WERI-Rb-1 (cell line): Measurements from ENCODE around the gene TTC7B.

Experiments used
- DNase-seq: peaks from one replicate; pipeline ENCODE4 v3.0.0-alpha.2; 2020
- H3K27ac ChIP-seq: fragments of 250-450 bp; sonication (Bioruptor Pico); 2 replicates; pipeline ENCODE4 v1.5.1; 2020; ENCODE audit warnings: mild to moderate bottlenecking, moderate library complexity
- H3K27me3 ChIP-seq: fragments of 250-450 bp; sonication (Bioruptor Pico); 2 replicates; pipeline ENCODE4 v1.5.1; 2021; ENCODE audit warnings: mild to moderate bottlenecking, low read depth, moderate library complexity; ENCODE audit not compliant: insufficient read depth, severe bottlenecking
- H3K36me3 ChIP-seq: fragments of 250-450 bp; sonication (Bioruptor Pico); 2 replicates; pipeline ENCODE4 v1.5.1; 2020; ENCODE audit warnings: mild to moderate bottlenecking, moderate library complexity
- H3K4me3 ChIP-seq: 2 replicates; pipeline ENCODE4 v1.5.1; 2011; ENCODE audit warnings: low read depth, mild to moderate bottlenecking, control low read depth, low read length
- H3K9me3 ChIP-seq: fragments of 250-450 bp; sonication (Bioruptor Pico); 2 replicates; pipeline ENCODE4 v1.5.1; 2021; ENCODE audit warnings: mild to moderate bottlenecking, moderate library complexity; ENCODE audit not compliant: severe bottlenecking
- TF ChIP-seq, protein P1 (sequence below): IDR thresholded peaks from 2 replicates; pipeline ENCODE4 v1.5.1; 2011; ENCODE audit warnings: low read depth, mild to moderate bottlenecking, control low read depth, inconsistent platforms, low read length

The TTC7B gene

DNA sequence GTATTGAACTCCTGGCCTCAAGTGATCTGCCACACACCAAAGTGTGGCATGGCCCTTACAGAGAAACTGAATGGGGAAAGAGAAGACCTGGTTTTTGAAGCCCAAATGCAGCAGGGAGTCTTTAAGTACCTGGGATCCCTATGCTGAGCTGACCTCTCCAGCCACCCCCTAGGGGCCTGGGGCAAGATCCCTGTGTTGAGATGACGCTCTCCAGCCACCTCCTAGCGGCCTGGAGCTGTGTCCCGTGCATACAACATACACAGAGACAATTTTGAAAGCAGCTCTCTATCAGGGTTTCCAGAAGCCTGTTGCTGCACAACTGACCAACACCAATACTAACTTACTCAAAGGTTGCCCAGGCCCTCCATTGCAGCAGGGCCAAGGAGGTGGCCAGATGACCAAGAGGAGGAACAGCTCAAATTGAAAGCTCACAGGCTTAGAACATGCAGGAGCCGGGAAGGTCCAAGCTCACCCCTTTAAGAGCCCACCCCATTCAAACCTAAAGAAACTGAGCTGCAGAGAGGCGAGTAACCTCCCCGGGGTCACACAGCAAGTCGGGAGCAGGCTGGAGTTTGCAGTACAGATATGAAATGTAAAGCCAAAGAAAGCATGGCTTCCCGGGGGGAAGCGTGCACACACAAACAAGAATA, 31.5 kb downstream of the TTC7B start:
- H3K27ac ChIP-seq: no peak overlapping the region
- H3K9me3 ChIP-seq: no peaks in the 10 kb centered on the region
- H3K27me3 ChIP-seq: no peaks in the 10 kb centered on the region
- H3K4me3 ChIP-seq: no peak overlapping the region
- TF ChIP-seq, protein P1, sequence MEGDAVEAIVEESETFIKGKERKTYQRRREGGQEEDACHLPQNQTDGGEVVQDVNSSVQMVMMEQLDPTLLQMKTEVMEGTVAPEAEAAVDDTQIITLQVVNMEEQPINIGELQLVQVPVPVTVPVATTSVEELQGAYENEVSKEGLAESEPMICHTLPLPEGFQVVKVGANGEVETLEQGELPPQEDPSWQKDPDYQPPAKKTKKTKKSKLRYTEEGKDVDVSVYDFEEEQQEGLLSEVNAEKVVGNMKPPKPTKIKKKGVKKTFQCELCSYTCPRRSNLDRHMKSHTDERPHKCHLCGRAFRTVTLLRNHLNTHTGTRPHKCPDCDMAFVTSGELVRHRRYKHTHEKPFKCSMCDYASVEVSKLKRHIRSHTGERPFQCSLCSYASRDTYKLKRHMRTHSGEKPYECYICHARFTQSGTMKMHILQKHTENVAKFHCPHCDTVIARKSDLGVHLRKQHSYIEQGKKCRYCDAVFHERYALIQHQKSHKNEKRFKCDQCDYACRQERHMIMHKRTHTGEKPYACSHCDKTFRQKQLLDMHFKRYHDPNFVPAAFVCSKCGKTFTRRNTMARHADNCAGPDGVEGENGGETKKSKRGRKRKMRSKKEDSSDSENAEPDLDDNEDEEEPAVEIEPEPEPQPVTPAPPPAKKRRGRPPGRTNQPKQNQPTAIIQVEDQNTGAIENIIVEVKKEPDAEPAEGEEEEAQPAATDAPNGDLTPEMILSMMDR: no peak
- H3K36me3 ChIP-seq: peaks cover 74% of the 10 kb centered on the region
- DNase-seq: no peak

DNA sequence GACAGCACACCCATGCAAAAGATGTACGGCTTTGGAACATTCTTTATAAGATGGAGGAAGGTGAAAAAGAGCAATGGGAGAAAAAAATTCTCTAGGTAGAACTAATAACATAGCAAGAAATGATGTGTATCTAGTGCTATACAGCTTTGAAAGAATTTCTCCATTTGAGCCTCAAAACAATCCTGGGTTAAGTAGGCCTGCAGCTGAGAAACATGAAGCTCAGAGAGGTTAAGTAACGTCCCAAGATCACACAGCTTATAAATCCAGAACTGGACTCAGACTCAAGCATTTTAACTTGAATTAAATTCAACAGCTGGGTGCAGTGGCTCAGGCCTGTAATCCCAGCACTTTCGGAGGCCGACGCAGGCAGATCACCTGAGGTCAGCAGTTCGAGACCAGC, 32.9 kb downstream of the TTC7B start:
- Histone ChIP-seq H3K27me3 (no peaks in the 10 kb centered on the region), H3K9me3 (no peaks in the 10 kb centered on the region), H3K36me3 (peaks cover 88% of the 10 kb centered on the region), H3K27ac (no peak overlapping the region), H3K4me3 (no peak overlapping the region)
- no peak for DNase-seq
- TF ChIP-seq, protein P1: no peak

DNA sequence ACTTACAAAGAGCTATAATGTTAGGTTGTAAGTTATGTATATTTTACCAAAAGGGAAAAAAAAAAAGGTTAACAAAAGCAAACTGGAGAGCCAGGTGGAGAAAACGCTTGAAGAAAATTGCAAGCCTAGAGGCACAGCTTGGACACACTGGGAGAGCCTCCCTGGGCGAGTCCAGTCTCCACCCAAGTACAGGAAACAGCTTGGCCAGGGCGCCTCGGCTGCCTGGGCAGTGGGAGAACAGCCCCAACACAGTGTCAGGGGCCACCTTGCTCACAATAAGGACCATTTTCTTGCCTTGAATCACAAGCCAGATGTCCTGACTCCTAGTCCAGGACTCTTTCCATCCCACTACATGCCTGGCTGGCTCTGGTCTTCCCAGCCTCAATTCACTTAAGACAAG, 33.3 kb downstream of the TTC7B start:
- Histone ChIP-seq H3K27me3 (no peaks in the 10 kb centered on the region), H3K36me3 (peaks cover 92% of the 10 kb centered on the region)

DNA sequence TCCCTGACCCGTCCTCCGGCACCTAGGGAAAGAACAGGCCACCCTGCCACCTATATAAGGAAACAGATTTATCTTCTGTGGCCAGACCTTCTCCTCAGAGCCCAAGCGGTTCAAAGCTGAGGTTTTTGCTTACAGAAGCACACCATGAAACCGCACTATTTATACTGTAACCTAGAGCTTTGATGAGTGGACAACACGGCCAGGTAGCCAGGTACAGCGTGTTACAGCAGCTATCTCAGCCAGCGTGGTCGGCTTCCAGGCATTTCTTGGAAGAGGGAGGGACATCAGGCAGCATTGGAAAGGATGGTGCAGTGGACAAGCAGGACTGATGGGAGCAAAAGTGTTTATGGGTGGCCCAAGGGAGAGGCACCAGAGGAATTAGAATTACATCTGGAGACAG, 34.4 kb downstream of the TTC7B start:
- no peak for DNase-seq
- Histone ChIP-seq H3K4me3 (no peak overlapping the region), H3K27ac (no peak overlapping the region), H3K36me3 (peaks cover 98% of the 10 kb centered on the region), H3K27me3 (no peaks in the 10 kb centered on the region), H3K9me3 (no peaks in the 10 kb centered on the region)
- TF ChIP-seq, protein P1: no peak

More for the DNA sequence above, 33.3 kb downstream of the TTC7B start:
- H3K4me3 ChIP-seq: no peak overlapping the region
- DNase-seq: no peak
- TF ChIP-seq, protein P1: no peak
- H3K9me3 ChIP-seq: no peaks in the 10 kb centered on the region
- H3K27ac ChIP-seq: no peak overlapping the region

DNA sequence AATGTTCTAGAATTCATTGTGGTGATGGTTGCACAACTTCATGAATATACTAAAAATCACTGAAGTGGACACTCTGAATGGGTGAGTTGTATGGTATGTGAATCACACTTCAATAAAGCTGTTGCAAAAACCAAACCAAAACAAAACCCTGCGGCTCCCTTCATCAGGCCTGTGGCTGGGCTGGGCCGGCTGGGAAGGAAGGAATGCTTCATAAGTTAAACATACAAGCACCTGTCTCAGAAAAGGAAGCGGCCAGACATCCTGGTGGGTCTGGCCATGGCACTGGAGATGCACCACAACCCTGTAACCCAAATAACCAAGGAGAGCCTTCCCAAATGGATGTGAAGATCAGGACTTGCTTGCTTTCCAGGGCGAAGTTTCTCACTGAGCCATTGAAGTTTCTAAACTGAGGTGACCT, 34.9 kb downstream of the TTC7B start:
- DNase-seq: no peak
- no peak overlapping the region for H3K27ac ChIP-seq
- TF ChIP-seq, protein P1: no peak
- peaks cover 98% of the 10 kb centered on the region for H3K36me3 ChIP-seq
- H3K9me3 ChIP-seq: no peaks in the 10 kb centered on the region
- H3K27me3 ChIP-seq: no peaks in the 10 kb centered on the region
- H3K4me3 ChIP-seq: no peak overlapping the region

DNA sequence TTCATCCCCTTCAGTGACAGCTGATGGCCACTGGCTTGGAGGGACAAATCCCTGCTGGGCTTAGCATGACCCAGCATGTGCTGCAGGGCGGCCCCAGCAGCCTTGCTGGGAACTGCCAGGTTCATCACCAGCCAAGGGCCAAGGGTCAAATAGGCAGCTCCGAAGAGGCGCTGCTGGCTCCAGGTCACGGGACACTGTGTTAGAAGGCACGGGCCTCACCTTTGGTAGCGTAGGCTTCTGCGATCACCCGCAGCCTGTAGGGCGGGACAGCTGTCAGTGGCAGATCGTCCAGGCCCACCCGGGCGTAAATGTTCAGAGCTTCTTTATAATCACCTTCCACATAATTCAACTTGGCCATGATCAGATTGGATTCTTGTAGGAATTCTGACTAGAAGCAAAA, 35.7 kb downstream of the TTC7B start:
- no peak overlapping the region for H3K27ac ChIP-seq
- H3K4me3 ChIP-seq: no peak overlapping the region
- H3K9me3 ChIP-seq: no peaks in the 10 kb centered on the region
- peaks cover 98% of the 10 kb centered on the region for H3K36me3 ChIP-seq
- TF ChIP-seq, protein P1: no peak
- no peaks in the 10 kb centered on the region for H3K27me3 ChIP-seq
- no peak for DNase-seq
